ENCODE measurements around the gene PRPF6.

The PRPF6 gene

GRCh38 chr20:64076061-64076997, 95.4 kb downstream of the PRPF6 start:
- DNase-seq (ENCODE audit: low read depth) = no peak

GRCh38 chr20:64077094-64077493, 96.2 kb downstream of the PRPF6 start:
- no peak for DNase-seq (ENCODE audit: low read depth)

GRCh38 chr20:64077541-64077875, 96.6 kb downstream of the PRPF6 start:
- no peak for DNase-seq (ENCODE audit: low read depth)

GRCh38 chr20:64077876-64078551, 97.1 kb downstream of the PRPF6 start:
- DNase-seq (ENCODE audit: low read depth) = peak; percentile 38

- DNase-seq (ENCODE audit: low read depth) = no peak
Observed at GRCh38 chr20:64078934-64079272, 98.0 kb downstream of the PRPF6 start.

- DNase-seq (ENCODE audit: low read depth) = peak; percentile 61
Observed at GRCh38 chr20:64079273-64080012, 98.5 kb downstream of the PRPF6 start, which contains the start of gene RGS19. RGS19 (minus strand) TSS chr20:64079518; CDS start chr20:64076886, 2,632 bp downstream.

GRCh38 chr20:64080013-64080812, 99.3 kb downstream of the PRPF6 start, which contains the start of gene OPRL1:
OPRL1 (plus strand) TSS chr20:64080082; CDS start chr20:64092721, 12,639 bp downstream.
- DNase-seq (ENCODE audit: low read depth) = peak; percentile 49

- no peak for DNase-seq (ENCODE audit: low read depth)
Observed at GRCh38 chr20:64080813-64081623, 100.1 kb downstream of the PRPF6 start.

- DNase-seq (ENCODE audit: low read depth) = no peak
Observed at GRCh38 chr20:64081624-64081964, 100.7 kb downstream of the PRPF6 start.

GRCh38 chr20:64082126-64082731, 101.3 kb downstream of the PRPF6 start:
- no peak for DNase-seq (ENCODE audit: low read depth)

All from T follicular helper cell (primary cell).